ENCODE data around the gene RSRC2.
"Not testable (repeated sequence)": the region's sequence is repeated elsewhere in the genome, so short reads cannot be mapped to it uniquely, and the experiment has no call there.

Gene RSRC2

DNA sequence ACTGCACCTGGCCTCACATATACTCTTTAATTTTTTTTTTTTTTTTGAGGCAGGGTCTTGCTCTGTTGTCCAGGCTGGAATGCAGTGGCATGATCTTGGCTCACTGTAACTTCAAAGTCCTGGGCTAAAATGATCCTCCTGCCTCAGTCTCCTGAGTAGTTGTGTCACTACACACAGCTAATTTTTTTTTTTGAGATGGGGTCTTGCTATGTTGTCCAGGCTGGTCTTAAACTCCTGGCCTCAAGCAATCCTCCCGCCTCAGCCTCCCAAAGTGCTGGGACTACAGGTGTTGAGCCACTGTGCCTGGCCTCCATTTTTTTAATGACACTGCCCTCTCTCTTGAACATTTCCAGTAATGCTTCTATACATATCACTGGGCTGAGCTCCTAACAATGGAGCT lies 42.4 kb downstream of the RSRC2 start:
- DNase-seq, result not testable (repeated sequence)

DNA sequence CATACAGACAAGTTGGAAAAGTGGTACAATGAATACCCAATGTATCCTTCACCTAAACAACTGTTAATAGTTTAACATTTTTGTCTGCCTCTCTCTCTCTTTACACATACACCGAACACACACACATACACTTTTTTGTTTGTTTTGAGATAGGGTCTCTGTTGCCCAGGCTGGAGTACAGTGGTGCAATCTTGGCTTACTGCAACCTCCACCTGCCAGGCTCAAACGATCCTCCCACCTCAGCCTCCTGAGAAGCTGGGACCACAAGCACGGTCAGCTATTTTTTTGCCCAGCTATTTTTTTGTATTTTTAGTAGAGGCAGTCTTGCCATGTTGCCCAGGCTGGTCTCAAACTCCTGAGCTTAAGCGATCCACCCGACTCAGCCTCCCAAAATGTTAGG lies 42.8 kb downstream of the RSRC2 start:
- no peak for DNase-seq

DNA sequence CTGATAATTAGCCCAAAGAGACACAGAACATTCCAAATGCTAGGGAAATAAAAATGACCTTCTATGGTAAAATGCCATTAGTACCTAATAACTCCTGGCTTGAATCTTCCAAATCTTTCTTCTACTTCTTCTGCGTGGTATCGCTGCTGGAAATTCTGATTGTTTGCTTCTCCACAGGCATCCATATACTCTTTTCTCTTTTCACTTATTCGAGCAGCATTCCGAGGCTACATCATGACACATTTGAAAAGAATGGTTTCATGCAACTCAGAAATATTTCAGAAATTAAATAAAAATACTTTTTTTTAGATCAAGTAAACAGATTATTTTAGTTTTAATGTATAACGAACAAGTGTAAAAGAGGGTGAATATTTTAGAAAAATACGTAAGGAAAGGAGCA lies 44.9 kb downstream of the RSRC2 start:
- no peak for DNase-seq

DNA sequence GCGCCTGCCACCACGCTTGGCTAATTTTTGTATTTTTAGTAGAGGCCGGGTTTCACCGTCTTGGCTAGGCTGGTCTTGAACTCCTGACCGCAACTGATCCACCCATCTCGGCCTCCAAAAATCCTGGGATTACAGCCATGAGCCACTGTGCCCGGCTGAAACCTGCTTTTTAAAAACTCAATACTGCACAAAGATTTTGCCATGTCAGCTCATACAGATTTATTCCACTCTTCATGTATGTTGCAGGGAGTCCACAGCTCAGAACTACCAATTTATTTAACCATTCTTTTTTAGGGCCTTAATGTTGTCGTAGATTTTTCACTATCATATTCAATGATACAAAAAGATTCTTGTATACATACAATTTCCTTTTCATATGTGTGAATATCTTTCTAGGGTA lies 46.0 kb downstream of the RSRC2 start:
- no peak for DNase-seq

- DNase-seq, result no peak
Measured at GRCh38 chr12:122474324-122474716, 52.4 kb downstream of the RSRC2 start.

DNA sequence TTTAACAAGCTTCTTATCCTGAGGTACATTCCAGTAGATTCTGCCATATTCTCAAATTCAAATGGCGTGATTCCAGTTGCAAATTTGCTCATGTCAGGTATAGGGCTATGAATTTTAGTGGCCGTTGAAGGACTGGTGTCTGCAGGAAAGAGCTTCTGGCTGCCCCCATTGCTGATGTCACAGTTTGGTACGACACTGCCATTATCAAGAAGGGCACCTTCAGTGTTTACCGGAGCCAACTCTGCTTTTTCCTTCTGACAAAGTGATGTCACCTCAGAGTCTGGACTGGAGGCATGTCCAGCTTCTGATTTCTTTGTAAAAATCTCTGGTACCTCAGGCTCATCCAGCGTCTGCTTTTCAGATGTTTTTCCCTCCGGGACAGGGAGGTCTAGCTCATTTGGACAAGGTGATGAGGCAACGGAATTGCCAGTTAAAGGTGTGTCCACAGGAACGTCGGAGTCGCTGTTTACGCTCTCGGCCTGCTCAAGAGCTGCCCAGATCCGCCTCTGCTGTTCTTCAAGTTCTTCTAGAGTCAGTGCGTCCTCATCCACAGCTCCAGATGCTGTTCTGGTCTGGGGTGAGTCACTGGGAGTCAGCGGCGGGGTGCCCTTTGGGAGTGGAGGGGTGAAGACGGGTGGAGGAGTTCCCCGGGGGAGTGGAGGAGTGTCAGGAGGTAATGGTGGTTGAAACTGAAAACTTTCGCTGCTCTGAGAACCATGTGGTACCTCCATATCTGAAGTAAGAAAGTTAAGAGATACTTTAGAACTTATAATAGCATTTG lies 53.0 kb downstream of the RSRC2 start:
- no peak for DNase-seq

DNA sequence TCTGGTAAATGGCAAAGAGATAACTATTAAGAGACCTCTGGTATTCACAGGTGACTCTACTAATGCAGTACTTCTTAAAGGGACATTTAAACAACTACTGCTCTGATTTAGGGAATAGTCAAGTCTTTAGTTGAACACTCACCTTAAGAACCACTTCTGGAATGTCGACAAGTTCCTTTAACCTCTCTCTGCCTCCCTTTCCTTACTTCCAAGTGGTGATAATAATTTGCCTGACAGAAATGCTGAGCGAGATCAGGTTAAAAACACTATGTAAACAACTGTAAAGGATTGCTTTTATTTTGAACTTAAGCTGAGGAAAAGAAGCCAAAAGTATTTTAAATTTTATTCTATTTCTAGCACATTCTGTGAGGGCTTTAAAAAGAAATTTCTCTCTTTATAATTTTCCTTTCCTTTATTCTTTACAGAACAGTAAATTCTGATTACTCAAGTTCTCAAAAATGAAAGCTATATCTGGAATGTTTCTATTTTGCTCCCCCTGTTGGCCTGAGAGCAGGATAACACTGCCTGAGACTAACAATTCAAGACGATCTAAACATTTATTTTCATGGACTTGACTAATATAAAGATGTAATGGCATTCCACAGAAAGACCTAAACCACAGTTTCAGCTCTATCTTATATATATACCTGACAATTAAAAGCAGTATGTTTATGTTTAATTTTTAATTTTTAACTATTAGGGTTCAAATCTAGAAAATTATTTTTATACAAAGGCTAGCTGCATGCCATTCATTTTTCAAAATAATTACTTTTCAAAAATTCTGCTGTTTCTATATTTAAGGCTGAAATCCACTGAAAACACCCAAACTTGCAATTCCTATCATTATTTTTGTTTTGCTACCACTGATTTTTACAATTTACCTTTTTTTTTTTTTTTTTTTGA lies 55.2 kb downstream of the RSRC2 start:
- peak; percentile 52 for DNase-seq

- DNase-seq, result not testable (repeated sequence)
Measured at GRCh38 chr12:122470576-122470975, 56.2 kb downstream of the RSRC2 start.

GRCh38 chr12:122469856-122470255 lies 56.9 kb downstream of the RSRC2 start:
- not testable (repeated sequence) for DNase-seq

- DNase-seq, result no peak
Measured at GRCh38 chr12:122467983-122468382, 58.8 kb downstream of the RSRC2 start.

GRCh38 chr12:122464317-122465042 lies 62.3 kb downstream of the RSRC2 start:
- not testable (repeated sequence) for DNase-seq

DNA sequence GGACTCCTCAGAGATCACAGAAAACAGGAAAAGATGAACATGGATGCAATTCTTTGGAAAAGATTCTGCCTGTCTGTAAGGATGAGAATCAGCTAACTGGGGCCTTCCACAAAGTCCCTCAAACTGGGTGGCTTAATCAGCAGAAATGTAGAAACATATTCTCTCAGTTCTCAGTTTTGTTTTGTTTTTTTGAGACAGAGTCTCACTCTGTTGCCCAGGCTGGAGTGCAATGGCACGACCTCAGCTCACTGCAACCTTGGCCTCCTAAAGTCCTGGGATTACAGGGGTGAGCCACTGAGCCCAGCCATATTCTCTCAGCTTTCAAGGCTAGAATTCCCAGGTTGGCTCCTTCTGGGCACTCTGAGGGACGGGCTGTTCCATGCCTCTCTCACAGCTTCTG lies 66.1 kb downstream of the RSRC2 start:
- no peak for DNase-seq

- no peak for DNase-seq
Measured at GRCh38 chr12:122460061-122460460, 66.7 kb downstream of the RSRC2 start.

DNA sequence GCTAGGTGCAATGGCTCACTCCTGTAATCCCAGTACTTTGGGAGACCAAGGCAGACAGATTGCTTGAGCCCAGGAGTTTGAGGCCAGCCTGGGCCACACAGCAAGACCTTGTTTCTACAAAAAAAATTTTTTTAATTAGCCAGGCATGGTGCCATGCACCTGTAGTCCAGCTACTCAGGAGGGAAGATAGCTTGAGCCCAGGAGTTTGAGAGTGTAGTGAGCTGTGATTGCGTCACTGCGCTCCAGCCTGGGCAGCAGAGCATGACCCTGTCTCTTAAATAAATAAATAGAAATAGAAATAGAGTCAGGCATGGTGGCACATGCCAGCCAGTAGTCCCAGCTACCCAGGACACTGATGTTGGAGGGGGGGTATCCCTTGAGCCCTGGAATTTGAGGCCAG lies 67.5 kb downstream of the RSRC2 start:
- DNase-seq, result no peak

- DNase-seq, result no peak
Measured at GRCh38 chr12:122458105-122459035, 68.4 kb downstream of the RSRC2 start.

DNA sequence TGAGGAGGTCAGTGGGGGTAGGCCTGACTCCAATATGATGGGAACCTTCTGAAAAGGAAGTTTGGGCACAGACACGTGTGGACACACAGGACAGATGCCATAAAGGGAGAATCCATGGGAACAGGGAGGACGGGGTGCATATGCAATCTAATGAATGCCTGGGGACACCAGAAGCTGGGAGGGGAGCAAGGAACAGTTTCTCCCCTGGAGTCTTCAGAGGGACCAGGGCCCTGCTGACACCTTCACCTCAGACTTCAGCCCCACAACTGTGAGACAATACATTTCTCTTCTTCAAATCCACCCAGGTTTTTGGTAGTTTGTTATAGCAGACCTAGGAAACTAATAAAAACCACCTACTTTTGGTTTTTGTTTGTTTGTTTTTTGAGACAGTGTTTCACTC lies 69.1 kb downstream of the RSRC2 start:
- DNase-seq, result no peak

DNA sequence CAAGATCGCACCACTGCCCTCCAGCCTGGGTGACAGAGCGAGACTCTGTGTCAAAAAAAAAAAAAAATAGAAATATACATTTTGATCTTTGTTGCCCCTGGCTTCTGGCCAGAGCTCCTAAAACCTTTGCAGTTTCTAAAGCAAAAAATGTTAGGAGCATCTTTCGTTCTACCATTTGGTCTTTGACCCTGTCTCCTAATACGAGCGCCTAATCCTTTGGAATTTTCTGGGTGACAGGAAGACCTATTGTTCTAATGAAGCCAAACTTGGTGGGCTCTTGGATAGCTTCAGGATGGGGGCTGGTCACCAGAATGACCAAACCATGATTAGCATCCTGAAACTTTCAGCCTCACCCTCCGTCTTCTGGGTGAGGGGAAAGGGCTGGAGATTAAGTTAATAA lies 72.0 kb downstream of the RSRC2 start:
- DNase-seq, result no peak

- no peak for DNase-seq
Measured at GRCh38 chr12:122454250-122454721, 72.5 kb downstream of the RSRC2 start.

All from NCI-H1048 (cell line).